DND-41 (cell line): ENCODE results near the gene ASPRV1.

Experiments used
- CTCF ChIP-seq: IDR thresholded peaks from 2 replicates; pipeline ENCODE4 v1.5.1; 2012; ENCODE audit warnings: borderline replicate concordance, low read length, moderate library complexity, mild to moderate bottlenecking; ENCODE audit not compliant: poor library complexity, severe bottlenecking; ENCODE audit errors: extremely low read depth
- EZH2 ChIP-seq: IDR thresholded peaks from 3 replicates; pipeline ENCODE4 v1.6.1; 2012; ENCODE audit warnings: borderline replicate concordance, low read depth, mild to moderate bottlenecking, moderate library complexity, low read length, inconsistent platforms; ENCODE audit not compliant: severe bottlenecking

DNA sequence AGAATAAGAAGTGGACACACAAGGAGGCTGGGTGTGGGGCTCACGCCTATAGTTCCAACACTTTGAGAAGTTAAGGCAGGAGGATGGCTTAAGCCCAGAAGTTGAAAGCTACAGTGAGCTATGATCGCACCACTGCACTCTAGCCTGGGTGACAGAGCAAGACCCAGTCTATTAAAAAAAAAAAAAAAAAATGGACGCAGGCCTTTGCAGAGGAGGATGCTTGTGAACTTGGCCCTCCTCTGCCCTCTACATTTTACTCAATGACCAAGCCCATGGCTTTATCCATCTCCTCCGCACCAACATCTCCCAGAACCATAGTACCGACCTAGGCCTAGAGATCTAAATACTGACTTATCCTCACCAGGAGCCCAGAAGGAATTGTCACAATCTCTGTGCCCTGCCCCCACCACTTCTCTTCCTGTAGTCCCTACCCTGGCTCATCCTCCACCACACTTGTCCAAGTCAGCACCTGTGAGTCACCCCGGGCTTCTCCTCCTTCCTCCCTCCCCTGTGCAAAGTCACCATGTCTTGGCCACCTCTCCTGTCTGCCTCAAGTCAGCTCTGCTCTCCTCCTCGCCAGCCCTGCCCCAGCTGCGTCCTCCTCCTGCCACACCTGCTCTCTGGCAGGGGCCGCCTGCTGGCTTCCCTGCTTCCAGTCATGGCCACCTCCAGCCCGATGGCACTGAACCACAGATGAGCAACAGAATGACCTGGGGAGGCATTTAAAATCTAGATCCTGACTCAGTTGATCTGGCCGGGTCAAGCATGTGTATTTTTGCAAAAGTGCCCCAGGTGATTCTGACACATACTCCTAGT lies 35.8 kb upstream of the ASPRV1 start:
- no peak for TF ChIP-seq CTCF
- TF ChIP-seq EZH2: no peak
